NCI-H2171 (cell line): ENCODE results near the gene SLC25A29.

Source experiments
- DNase-seq: peaks from one replicate; lab custom pipeline; 2025; lab: John Stamatoyannopoulos, UW

SLC25A29 gene

DNA sequence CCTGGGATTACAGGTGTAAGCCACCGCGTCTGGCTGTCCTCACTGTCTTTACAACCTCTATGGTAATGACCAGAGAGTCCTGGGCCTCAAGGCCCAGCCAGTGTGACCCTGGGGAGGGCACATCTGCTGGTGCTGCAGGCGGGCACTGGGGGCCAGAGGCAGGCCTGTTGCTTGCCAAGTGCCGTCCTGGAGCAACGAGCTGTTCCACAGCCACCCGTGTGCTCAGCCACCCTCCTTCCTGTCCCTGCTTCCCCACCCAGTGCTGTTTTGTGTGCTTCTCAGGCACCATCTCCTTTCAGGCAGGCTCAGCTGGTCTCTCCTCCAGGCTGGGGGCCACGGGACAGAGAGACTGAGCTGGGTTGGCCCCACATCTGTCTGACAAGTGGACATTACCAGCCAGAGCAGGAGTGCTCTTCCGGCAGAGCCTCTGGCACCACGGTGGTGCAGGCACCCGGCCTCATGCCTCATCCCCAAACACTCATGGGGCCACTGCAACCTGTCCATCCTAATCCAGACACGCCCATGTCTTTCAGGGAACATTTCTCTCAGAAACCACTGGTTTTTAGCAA is 25.9 kb upstream of the SLC25A29 start:
- no peak for DNase-seq

DNA sequence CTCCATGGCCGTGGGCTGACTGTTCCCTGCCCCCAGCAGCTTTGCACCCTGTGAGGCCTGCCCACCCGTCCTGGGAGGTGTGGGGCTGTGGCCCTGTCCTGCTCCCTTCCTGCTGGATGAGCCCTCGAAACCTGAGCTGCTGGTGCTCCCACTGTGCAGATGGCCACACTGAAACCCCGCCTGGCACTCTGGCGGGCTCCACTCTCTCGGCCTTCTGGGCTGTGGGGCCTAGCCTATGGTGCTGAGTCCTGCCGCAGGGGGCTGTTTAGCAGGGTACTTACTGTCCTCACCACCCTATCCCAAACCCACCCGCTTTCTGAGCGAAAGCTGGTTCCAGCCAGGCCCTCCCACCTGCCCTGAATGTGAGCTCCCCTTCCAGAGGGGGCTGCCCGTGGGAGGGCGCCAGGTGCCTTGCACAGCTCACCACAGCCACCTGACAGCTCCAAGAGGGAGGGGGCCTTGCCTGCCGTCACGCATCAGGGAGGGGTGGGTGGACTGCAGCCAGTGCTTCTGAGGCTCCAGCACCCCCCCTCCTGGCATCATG is 24.2 kb upstream of the SLC25A29 start:
- DNase-seq, result no peak

GRCh38 chr14:100330007-100330344 is 23.7 kb upstream of the SLC25A29 start:
- no peak for DNase-seq

DNA sequence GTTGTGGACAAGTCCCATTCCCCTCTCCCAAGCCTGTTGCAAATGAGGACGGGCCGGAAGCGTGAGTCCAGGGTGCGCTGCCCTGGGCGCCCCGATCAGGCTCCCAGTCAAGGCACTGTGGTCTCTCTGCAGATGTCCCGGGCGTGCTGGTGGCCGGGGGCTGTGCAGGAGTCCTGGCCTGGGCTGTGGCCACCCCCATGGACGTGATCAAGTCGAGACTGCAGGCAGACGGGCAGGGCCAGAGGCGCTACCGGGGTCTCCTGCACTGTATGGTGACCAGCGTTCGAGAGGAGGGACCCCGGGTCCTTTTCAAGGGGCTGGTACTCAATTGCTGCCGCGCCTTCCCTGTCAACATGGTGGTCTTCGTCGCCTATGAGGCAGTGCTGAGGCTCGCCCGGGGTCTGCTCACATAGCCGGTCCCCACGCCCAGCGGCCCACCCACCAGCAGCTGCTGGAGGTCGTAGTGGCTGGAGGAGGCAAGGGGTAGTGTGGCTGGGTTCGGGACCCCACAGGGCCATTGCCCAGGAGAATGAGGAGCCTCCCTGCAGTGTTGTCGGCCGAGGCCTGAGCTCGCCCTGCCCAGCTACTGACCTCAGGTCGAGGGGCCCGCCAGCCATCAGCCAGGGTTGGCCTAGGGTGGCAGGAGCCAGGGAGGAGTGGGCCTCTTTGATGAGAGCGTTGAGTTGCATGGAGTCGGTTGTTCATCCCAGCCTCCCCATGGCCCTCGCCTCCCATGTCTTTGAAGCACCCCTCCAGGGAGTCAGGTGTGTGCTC is 23.2 kb upstream of the SLC25A29 start:
- DNase-seq, result no peak

GRCh38 chr14:100328495-100329163 is 22.4 kb upstream of the SLC25A29 start:
- DNase-seq, result no peak

- no peak for DNase-seq
Observed at GRCh38 chr14:100327128-100327527, 20.9 kb upstream of the SLC25A29 start.

GRCh38 chr14:100325958-100326357 is 19.7 kb upstream of the SLC25A29 start:
- no peak for DNase-seq

- no peak for DNase-seq
Observed at GRCh38 chr14:100325231-100325632, 19.0 kb upstream of the SLC25A29 start.

GRCh38 chr14:100323942-100324307 is 17.7 kb upstream of the SLC25A29 start:
- no peak for DNase-seq

DNA sequence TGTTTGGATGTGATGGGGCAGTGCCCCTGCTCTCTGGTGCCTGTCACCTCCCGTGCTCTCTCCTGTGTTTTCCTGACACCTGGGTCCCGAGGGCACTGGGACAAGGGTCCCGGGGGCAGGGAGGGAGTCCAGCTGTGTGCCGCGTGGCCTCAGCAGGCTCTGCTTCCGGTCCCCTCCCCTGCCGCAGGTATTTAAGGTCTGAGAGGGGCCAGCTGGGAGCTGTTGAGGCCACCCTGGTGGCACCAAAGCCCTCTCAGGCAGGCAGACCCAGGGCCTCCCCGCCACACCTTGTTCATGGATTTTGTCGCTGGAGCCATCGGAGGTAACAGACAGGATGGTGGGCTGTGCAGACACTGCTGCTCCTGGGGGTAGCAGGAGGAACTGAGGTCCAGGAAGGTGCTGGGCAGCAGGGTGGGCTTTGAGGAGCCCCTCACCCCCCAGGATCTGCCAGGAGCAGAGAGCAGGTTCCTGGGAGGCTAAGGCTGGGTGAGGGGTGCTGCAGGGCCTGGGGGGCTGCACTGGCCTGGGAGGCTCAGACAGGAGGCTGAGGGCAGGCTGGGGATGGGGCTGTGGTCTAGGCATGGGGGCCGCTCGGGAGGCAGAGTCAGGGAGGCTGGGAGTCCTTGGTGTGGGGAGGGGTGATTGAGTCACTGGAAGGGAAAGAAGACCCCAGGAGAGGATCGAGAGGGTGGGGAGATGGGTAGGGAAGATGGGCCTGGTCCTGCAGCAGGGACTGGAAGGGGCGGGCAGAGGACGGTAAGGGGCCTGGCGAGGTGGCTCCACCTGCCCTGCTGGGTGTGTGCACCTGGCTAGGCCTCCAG is 17.1 kb upstream of the SLC25A29 start, which contains the start of gene SLC25A47:
Gene SLC25A47 (plus strand): TSS at position 219 of the 821 bp plus-strand sequence. CDS start 76 bp downstream, at position 295.
- no peak for DNase-seq

- DNase-seq, result peak; percentile 39
Observed at GRCh38 chr14:100322138-100322957, 16.1 kb upstream of the SLC25A29 start.

- DNase-seq, result no peak
Observed at GRCh38 chr14:100321473-100322137, 15.4 kb upstream of the SLC25A29 start.

- peak; percentile 38 for DNase-seq
Observed at GRCh38 chr14:100320157-100320856, 14.1 kb upstream of the SLC25A29 start.

GRCh38 chr14:100317912-100318808 is 11.9 kb upstream of the SLC25A29 start:
- DNase-seq, result no peak

GRCh38 chr14:100317389-100317788 is 11.1 kb upstream of the SLC25A29 start:
- DNase-seq, result no peak

GRCh38 chr14:100314724-100315123 is 8.5 kb upstream of the SLC25A29 start:
- no peak for DNase-seq

- no peak for DNase-seq
Observed at GRCh38 chr14:100313464-100314230, 7.4 kb upstream of the SLC25A29 start.

DNA sequence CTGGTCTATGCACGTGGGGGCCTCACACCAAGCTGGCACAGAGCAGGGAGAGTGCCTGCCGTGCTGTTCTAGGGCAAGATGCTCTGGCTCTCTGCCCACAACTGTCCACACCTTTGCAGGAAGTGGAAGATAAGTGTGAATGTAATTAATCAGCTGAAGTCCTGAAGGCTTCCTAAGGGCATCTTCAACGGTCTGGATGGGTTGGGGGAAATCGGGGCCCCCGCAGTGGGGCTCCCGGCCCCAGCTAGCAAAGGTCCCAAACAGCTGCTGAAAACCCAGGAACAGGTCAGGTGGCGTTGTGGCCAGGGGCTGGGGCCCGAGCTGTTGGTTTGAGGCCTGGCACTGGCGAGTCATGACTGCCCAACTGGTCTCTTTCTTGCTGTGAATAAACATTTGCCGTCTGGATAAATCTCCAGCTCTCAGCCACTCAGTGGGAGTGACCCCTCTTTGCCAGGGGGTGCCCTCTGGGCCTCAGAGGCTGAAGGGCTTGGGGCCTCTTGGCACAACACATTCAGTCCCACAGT is 6.7 kb upstream of the SLC25A29 start:
- no peak for DNase-seq
